Activated CD4-positive, alpha-beta T cell treated with anti-CD3 and anti-CD28 coated beads for 48 hours (primary cell): Measurements from ENCODE around the gene PRX.
A peak's percentile ranks its signal among the peaks of the same experiment; 100 is the strongest.

Source experiments
- DNase-seq: peaks from one replicate; pipeline ENCODE4 v3.0.0-alpha.2; 2020

Gene PRX

GRCh38 chr19:40363069-40363468 is 50.1 kb downstream of the PRX start:
- no peak for DNase-seq

- no peak for DNase-seq
These were observed 51.0 kb downstream of the PRX start for GRCh38 chr19:40362160-40362559.

GRCh38 chr19:40360708-40361241 is 52.4 kb downstream of the PRX start:
- no peak for DNase-seq

- no peak for DNase-seq
These were observed 53.0 kb downstream of the PRX start for GRCh38 chr19:40360020-40360707.

GRCh38 chr19:40358773-40359172 is 54.4 kb downstream of the PRX start:
- DNase-seq: no peak

GRCh38 chr19:40357640-40358039 is 55.5 kb downstream of the PRX start:
- DNase-seq: no peak

GRCh38 chr19:40356681-40357595 is 56.2 kb downstream of the PRX start:
- no peak for DNase-seq

GRCh38 chr19:40355975-40356680 is 57.0 kb downstream of the PRX start:
- DNase-seq: no peak

- DNase-seq: peak; percentile 10
These were observed 64.1 kb downstream of the PRX start for GRCh38 chr19:40348961-40349507.

GRCh38 chr19:40348125-40348913 is 64.9 kb downstream of the PRX start, which contains the start of the genes C19orf47 and PLD3:
Gene C19orf47, minus strand, starts transcription at chr19:40348397. Its CDS starts 6,540 bp downstream, at chr19:40341857.
Gene PLD3, plus strand, starts transcription at chr19:40348695. Its CDS starts 17,789 bp downstream, at chr19:40366484.
- DNase-seq: peak; percentile 99

- DNase-seq: no peak
These were observed 68.8 kb downstream of the PRX start for GRCh38 chr19:40344422-40344821.
